GM10847 (cell line): ENCODE measurements around the gene MGME1.

Source experiments
- POLR2A ChIP-seq: IDR thresholded peaks from 2 replicates; pipeline ENCODE4 v1.6.1; 2011; ENCODE audit not compliant: insufficient read length; ENCODE audit errors: extremely low read depth

MGME1 gene

DNA sequence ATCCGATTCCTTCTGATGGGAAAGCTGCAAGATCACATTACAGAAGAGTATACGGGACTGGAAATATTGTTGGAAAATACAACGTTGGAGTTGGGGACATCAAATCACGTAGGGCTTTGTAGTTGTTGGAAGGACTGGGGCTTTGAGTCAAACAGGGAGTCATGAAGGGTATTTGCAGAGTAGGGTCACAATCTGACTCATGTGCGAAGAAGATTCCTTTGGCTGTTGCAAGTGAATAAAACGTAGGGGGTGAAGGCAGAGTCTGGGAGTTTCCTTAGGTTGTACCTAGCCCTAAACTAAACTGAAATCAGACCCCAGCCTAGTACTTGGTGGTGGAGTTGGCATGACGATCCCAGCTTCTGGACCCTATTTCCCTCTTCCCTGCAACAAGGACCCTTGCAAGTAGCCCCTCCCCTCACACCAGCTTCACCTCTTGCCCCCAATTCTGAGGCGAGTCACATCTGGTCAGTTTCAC lies 32.5 kb upstream of the MGME1 start:
- no peak for TF ChIP-seq POLR2A

DNA sequence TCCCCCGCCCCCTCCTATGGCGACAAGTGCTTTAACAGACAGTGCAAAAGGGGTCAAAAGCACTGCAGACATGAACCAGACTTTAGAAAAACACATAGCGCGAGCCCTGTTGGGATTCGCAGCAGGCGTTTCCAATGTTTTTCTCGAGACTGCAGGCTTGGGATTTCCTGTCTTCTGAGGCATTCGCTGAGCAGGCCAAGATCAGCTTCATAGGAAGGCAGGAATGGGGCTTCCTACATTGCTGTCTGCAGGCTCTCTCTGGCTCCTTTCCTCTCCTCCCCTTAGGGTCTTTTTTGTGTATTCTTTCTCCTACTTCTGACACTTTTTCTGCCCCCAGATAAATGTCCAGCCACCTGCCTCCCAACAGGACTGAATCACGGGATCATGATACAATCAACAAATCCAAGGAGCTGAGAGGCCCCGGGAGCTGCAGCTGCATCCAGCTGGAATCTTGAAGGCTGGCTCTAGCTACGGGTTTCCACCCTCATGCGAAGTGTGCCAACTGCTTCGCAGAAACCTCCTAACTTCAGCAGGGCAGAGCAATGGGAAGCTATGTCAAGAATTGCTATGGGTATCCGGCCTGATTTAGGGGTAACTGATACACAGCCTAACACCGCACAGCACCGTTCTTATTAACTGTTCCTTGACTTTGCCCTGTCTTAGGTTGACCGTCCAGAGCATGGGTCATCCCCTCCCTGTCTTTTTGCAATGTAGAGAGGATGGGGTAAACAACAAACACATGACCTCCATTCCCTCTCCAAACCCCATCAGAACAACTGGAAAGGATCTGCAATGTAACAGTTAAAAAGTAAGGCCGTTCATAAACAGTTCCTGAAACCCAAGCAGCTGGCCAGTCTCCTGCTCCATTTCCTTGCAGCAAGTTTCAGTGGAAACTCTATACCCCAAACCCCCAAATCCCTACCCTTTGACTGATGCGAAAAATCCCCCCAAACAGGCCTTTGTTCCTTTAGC lies 31.8 kb upstream of the MGME1 start:
- no peak for TF ChIP-seq POLR2A

DNA sequence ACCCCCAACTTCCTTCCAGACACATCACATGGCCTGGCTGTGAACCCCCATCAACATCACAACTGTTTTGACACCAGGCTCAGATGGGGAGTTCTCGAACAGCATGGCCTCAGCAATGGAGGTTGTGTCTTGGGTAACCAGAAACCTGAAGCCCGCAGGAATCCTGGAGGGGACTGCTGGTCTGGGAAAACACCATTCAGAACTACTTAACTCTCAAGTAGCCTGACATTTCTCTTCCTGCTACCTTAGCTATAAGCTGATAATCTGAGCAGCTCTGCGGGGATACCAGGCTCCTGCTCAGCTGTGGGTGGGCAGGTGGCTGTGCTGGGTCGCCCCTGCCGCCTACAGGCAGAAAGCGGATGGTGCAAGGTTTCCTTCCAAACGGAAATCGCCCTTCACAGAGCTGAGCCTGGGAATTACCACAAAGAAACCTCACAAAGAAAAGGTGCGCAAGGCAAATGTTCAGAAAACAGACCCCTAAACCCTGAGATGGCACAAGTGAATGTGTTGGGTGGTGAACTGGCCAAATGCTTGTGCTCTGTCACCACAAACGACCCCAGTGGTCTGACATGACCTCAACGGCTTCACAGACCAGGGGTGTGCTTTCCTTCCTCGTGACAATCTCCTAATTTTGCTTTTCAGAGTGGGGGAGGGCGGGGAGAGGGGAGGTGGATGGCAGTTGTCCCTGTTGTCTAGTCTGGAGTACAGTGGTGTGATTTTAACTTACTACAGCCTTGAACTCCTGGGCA lies 29.8 kb upstream of the MGME1 start:
- no peak for TF ChIP-seq POLR2A

DNA sequence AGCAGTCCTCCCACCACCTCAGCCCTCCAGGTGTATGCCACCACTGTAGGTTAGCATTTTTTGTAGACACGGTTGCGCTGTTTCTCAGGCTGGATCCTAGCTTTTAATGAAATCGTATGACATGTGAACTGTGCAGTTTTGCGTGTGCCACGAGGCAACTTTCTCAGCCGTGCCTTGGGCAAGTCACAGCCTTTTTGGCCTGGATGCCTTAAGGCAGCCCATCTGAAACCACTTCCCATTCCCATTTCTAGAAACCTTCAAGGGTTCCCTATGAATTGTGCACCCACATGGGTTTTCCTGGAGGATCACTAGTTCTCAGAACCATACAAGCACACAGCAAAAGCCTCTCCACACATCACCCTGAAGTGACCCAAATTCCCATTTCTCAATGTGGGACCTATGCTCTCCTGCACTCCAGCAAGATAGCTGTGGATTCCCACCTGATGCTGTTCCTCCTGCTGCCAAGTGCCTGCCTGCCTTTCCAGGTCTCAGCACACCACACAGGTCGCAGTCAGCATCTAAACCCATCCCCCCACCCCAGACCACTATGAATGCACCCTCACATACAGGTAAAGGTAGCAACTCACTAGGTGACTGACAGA lies 29.1 kb upstream of the MGME1 start:
- TF ChIP-seq POLR2A: no peak

DNA sequence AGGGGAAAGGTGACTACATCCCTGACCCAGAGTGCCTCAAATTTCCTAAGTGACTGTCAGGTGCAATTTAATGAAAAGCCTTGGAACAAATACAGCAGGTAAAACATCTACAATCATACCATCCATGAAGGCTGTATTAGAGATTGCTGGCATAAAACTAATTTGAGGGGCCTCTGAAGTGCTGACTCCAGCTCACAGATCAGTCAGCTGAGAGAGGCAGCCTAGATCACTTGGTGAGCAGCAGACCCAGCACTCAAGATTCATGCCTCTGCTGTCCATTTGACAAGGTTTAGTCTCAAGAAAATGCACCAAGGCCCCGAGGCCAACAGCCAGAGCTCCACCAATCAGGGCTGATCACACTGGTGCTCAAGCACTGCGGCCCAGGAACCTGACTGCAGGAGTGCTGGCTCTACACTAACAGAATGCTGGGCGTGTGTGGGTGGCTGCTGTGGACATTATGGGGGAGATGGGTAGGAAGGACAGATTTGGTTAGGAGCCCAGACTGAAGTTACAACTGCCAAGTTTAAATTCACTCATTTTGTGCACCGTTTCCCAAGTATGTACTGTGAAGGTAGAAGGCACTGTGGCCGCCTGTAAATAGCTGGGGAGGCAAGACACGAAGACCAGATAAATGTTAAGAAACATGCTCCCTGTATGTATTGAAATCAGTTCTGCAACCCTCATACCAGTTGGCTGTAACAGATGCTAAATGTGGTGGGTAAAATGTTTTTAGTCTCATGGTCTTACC lies 28.4 kb upstream of the MGME1 start:
- no peak for TF ChIP-seq POLR2A

DNA sequence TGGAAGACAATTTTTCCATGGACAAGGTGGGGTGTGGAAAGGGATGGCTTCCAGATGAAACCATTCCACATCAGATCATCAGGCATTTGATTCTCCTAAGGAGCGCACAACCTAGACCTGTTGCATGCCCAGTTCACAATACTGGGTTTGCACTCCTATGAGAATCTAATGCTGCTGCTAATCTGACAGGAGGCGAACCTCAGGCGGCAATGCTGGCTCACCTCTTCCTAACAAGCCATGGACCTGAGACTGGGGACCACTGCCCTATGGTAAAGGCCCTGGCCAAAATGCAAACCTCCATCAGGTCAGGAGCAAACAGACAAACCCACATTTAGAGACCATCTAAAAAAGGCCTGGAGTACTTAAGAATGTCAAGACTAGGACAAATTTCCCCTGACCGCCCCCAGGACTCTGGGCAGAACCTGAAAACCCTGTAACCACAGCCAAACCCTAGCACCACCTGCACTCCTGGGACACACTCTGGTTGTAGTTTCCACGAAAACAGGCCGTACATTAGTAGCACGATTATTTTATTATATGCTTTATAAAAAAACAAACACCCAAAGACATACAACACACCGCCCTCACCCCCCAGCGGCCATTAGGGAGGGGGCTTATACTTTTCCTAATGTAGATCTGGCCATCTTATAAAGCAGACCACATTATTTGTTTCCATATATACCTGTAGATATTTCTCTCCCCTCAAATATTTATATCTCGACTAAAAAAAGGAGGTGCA lies 27.6 kb upstream of the MGME1 start:
- no peak for TF ChIP-seq POLR2A

DNA sequence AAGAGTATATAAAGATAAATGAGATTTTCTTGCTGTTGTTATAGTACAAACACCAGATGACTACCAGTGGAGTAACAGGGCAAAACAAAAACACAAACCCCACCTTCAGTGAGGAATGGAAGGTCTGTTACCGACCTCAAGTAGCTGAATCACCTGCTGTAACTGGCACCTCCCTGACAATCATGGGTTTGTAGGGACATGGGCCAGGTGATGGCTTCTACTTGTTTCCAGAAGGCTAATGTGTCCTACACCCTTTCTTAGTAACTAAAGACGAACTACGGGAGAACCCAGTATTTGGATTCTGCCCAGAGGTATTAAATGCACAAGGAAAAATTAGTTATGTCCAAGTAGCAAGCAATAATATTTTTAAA lies 27.0 kb upstream of the MGME1 start:
- no peak for TF ChIP-seq POLR2A

DNA sequence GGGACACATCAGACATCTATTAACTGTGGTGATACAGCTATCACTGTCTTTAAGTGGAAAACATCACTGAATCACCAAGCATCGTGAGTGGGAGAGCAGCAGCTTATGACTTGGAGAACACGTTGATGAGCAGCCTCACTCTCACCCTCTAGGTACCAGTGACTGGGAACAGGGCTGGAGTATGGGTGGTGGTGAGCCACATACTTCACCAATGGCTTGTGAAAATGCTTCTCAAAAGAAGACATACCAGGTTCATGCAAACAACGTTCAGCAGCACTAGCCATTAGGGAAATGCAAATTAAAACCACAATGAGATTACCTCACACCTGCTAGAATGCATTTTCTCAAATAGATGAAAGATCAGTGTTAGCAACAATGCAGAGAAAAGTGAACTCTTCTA lies 25.5 kb upstream of the MGME1 start:
- no peak for TF ChIP-seq POLR2A

DNA sequence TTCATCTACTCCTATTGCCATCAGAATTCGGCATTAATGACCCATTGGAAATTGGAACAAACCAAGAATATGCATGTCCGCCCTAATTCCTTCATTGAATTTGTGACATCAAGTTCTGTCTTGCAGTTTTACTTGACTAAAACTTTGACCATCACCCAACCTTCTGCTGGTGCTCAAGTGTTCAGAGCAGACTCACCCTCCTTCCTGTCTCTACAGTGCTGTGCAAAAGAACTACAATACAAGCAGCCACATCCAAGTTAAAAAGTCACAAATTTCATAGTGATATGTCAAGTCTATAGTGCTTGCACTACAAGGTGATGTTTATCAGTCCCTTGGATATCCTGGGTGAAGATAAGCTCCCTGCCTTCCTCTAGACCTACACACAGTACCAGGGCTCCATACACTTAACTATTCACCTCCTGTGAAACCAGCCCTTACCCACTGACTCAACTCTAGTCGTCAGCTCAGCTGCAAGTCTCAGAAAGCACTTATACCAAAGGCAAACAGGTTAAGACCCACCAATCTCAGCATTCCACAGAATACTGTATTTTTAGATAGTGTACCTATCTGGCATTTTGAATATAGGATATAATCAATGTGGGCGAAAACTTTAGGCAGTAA lies 23.9 kb upstream of the MGME1 start:
- TF ChIP-seq POLR2A: no peak

DNA sequence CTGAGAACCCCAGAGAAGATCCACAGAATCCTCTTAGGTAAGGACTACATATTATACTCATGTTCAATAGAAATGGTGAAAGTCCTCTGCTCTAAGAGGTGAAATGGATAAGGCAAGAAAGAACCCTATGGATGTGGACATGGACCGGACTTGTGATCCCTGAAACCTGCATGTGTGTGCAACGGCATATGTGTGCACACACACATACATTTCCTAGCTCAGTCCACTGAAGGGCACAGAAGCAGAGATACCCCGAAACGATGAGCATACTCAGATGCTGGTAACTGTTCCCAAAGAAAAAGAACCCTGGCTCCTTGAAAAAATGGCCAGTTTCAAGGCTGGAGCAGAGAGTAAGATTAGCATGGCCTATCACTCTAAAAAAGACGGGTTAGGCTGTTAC lies 22.8 kb upstream of the MGME1 start:
- TF ChIP-seq POLR2A: no peak

DNA sequence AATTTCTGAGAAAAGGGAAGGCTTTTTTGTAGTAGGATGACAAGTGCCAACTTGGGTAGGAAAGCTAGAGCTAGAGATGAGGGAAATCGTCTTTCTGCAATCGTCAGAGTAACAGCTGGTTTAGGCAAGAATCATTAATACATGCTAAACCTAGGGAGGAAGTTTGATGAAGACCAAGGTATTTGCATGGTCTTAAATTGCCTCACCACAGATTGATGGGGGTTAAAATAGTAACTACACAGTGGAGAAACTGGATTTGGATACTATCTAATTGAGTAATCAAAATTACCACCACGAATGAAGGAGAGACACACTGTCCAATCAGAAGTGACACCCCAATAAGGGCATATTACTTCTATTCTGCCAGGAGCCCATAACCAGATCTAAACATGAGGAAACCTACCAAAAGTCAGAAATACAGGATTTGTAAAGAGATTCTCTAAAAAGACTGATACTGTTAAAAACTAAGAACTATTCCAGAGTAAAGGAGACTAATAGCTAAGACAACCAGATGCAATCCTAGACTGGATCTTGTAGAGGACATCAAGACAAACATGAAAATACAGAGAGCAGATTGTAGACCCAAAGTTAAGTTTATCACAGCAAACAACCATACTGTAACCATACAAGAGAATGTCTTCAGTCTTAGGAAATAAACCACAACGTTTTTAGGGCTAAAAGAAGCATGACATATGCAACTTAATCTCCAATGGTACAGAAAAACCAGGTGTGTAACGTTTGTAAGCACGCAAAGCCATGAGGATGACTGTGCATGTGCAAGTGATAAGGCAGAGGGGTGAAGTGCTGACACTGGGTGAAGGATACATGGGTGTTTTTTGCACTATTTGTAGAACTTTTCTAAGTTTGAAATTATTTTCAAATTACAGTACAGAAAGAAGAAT lies 22.0 kb upstream of the MGME1 start:
- no peak for TF ChIP-seq POLR2A

DNA sequence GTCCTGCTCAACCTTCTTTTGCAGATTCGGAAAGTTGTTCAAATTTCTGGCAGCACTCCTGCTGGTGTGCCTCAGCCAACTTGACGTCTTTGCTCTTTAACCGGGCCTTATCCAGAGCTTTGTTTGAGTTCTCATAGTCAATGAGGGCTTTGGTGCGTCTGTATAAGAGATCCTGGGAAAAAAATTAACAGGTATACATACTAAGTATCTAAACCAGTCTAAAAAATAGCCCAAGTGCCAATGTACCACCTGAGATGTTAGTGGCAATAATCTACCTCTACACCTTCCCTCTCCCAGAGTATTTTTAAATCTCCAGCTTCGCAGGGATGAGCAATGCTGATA lies 21.4 kb upstream of the MGME1 start:
- TF ChIP-seq POLR2A: no peak

DNA sequence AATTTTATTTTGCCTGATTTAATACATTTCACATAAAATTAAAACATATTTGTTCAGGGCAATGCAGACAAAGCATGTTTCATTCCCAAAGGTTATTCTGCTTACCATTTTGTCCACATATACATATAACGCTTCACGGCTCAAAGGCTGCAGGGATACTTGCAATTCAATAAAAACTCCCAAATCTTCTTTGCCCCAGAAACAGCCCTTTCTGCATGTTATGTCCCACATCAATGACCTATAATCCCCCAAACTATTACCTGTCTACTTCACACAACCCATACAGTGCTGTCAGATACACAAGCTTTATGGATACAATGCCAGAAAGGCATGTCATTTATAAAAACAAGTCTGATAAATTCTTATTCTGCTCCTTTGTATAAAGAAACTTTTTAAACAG lies 20.4 kb upstream of the MGME1 start:
- TF ChIP-seq POLR2A: no peak
